SK-N-SH (cell line): ENCODE results near the gene KIAA0232. TPM values are rescaled to one million over a fixed set of nuclear protein-coding genes. Genes with fewer than 3 reads are reported as not detected.

Source experiments
- CTCF ChIA-PET: fragments of 300-600, 350-600 bp; formaldehyde crosslinking; extraction: SDS; loops from one replicate; lab custom pipeline; 2021; lab: Yijun Ruan, JAX
- POLR2A ChIA-PET: fragments of 350-600 bp; sonication (Branson Sonifier 250); formaldehyde crosslinking; extraction: SDS; loops from one replicate; lab custom pipeline; 2020; ENCODE audit warnings: antibody characterized with exemption, inconsistent platforms; lab: Yijun Ruan, JAX
- DNase-seq: peaks from one replicate; pipeline ENCODE4 v3.0.0; 2012
- H2AFZ ChIP-seq: fragments of 200-600 bp; sonication (generic); 2 replicates; pipeline ENCODE4 v1.8.1; 2016; ENCODE audit warnings: antibody characterized with exemption, mild to moderate bottlenecking, low read depth
- H3F3A ChIP-seq: fragments of 200-600 bp; sonication (generic); replicated peaks from 2 replicates; pipeline ENCODE3; 2016; ENCODE audit warnings: antibody characterized with exemption, mild to moderate bottlenecking; ENCODE audit not compliant: insufficient read depth
- H3K27ac ChIP-seq, 2 experiments: fragments of 200-500 bp in 1 of 2; fragments of 200-600 bp in 1 of 2; sonication (Bioruptor generic) in 1 of 2; sonication (generic), shearing (Covaris generic) in 1 of 2; 2 replicates each; pipeline versions ENCODE4 v1.5.1 to v1.6.1; 2014 to 2016; ENCODE audit warnings: low read depth in 2 of 2, inconsistent platforms in 1 of 2, low read length in 1 of 2, mild to moderate bottlenecking in 1 of 2, mixed read lengths in 1 of 2
- H3K27me3 ChIP-seq: fragments of 200-600 bp; sonication (generic), shearing (Covaris generic); 2 replicates; pipeline ENCODE4 v1.6.1; 2016; ENCODE audit warnings: mixed run types; ENCODE audit not compliant: insufficient read depth
- H3K36me3 ChIP-seq, 2 experiments: fragments of 200-500 bp in 1 of 2; fragments of 200-600 bp in 1 of 2; sonication (Bioruptor generic) in 1 of 2; sonication (generic) in 1 of 2; replicated peaks in 1 of 2; 2 replicates each; pipeline versions ENCODE3 to v1.5.1; 2014 to 2016; ENCODE audit warnings: low read length in 1 of 2, mild to moderate bottlenecking in 1 of 2; ENCODE audit not compliant: insufficient read depth in 2 of 2, control insufficient read depth in 1 of 2
- H3K4me1 ChIP-seq, 2 experiments: fragments of 200-500 bp in 1 of 2; fragments of 200-600 bp in 1 of 2; sonication (Bioruptor generic) in 1 of 2; sonication (generic), shearing (Covaris generic) in 1 of 2; 2 replicates each; pipeline versions ENCODE4 v1.5.1 to v1.6.1; 2014 to 2016; ENCODE audit warnings: low read depth in 1 of 2, low read length in 1 of 2, mixed run types in 1 of 2; ENCODE audit not compliant: insufficient read depth in 2 of 2, control insufficient read depth in 1 of 2
- H3K4me2 ChIP-seq: fragments of 200-600 bp; sonication (generic), shearing (Covaris generic); 2 replicates; pipeline ENCODE4 v1.6.1; 2017; ENCODE audit warnings: mixed run types
- H3K4me3 ChIP-seq, 2 experiments: fragments of 200-500 bp in 1 of 2; fragments of 200-600 bp in 1 of 2; sonication (Bioruptor generic) in 1 of 2; sonication (generic), shearing (Covaris generic) in 1 of 2; 2 replicates each; pipeline versions ENCODE4 v1.5.1 to v1.8.1; 2014 to 2016; ENCODE audit warnings: low read depth in 2 of 2, inconsistent platforms in 1 of 2, low read length in 1 of 2, mild to moderate bottlenecking in 1 of 2, mixed read lengths in 1 of 2, moderate library complexity in 1 of 2
- H3K79me2 ChIP-seq: fragments of 200-600 bp; sonication (generic); 2 replicates; pipeline ENCODE4 v1.8.1; 2017; ENCODE audit warnings: mild to moderate bottlenecking; ENCODE audit not compliant: insufficient read depth
- H3K9ac ChIP-seq: fragments of 200-600 bp; sonication (generic); 2 replicates; pipeline ENCODE4 v1.6.1; 2017; ENCODE audit warnings: mixed run types
- H3K9me2 ChIP-seq: fragments of 200-600 bp; sonication (generic); 2 replicates; pipeline ENCODE4 v1.6.1; 2017; ENCODE audit warnings: mixed run types
- H3K9me3 ChIP-seq: fragments of 200-600 bp; sonication (generic); 2 replicates; pipeline ENCODE4 v1.6.1; 2017; ENCODE audit warnings: mixed run types, mild to moderate bottlenecking, moderate library complexity
- H4K20me1 ChIP-seq: fragments of 200-600 bp; sonication (generic); 2 replicates; pipeline ENCODE4 v1.6.1; 2017; ENCODE audit warnings: mild to moderate bottlenecking, mixed run types; ENCODE audit not compliant: insufficient read depth
- FOSL2 ChIP-seq: IDR thresholded peaks from 2 replicates; pipeline ENCODE4 v1.4.0; 2012; ENCODE audit warnings: low read depth, mild to moderate bottlenecking, moderate library complexity, borderline replicate concordance
- FOXM1 ChIP-seq: IDR thresholded peaks from 2 replicates; pipeline ENCODE4 v1.4.0; 2012; ENCODE audit warnings: low read depth, mild to moderate bottlenecking
- GATA2 ChIP-seq: sonication (generic); formaldehyde crosslinking; IDR thresholded peaks from 2 replicates; pipeline ENCODE4 v1.5.0; 2020; ENCODE audit warnings: mild to moderate bottlenecking, missing genetic modification reagents
- JUND ChIP-seq: IDR thresholded peaks from 2 replicates; pipeline ENCODE4 v1.4.0; 2012
- MAX ChIP-seq: IDR thresholded peaks from 2 replicates; pipeline ENCODE4 v1.4.0; 2012; ENCODE audit warnings: low read depth
- MEF2A ChIP-seq: IDR thresholded peaks from 2 replicates; pipeline ENCODE4 v1.4.0; 2012; ENCODE audit warnings: low read depth, borderline replicate concordance
- MXI1 ChIP-seq: IDR thresholded peaks from 2 replicates; pipeline ENCODE4 v1.6.1; 2012; ENCODE audit warnings: mild to moderate bottlenecking, low read depth, low read length, improper control_type of control experiment
- RAD21 ChIP-seq: IDR thresholded peaks from 2 replicates; pipeline ENCODE4 v1.6.1; 2012; ENCODE audit warnings: mild to moderate bottlenecking, low read length
- RXRA ChIP-seq: IDR thresholded peaks from 2 replicates; pipeline ENCODE4 v1.4.0; 2012; ENCODE audit warnings: low read depth, mild to moderate bottlenecking, borderline replicate concordance
- SIN3A ChIP-seq: IDR thresholded peaks from 2 replicates; pipeline ENCODE4 v1.6.1; 2012; ENCODE audit warnings: low read depth, mild to moderate bottlenecking, low read length, moderate library complexity, borderline replicate concordance
- TCF12 ChIP-seq: IDR thresholded peaks from 2 replicates; pipeline ENCODE4 v1.4.0; 2012
- TEAD4 ChIP-seq: IDR thresholded peaks from 2 replicates; pipeline ENCODE4 v1.4.0; 2012; ENCODE audit warnings: mild to moderate bottlenecking, borderline replicate concordance; ENCODE audit not compliant: insufficient read depth
- WGBS: methylation state at CpG from one replicate; pipeline ENCODE4 v1.1.6; 2017; ENCODE audit warnings: low lambda C conversion rate; 5-methylcytosine and 5-hydroxymethylcytosine counted together
- polyA plus RNA-seq, 3 experiments: library from polyadenylated mRNA; depleted of rRNA; stranded (reverse); fragments of >200 nt; gene quantifications; 2 replicates each; pipeline ENCODE4 v1.2.3, GENCODE V29; 2012
- TF ChIP-seq, protein P1 (sequence below): fragments of 200-600 bp; sonication (generic); IDR thresholded peaks from 2 replicates; pipeline ENCODE4 v1.6.1; 2017; ENCODE audit warnings: antibody characterized with exemption, mild to moderate bottlenecking, moderate library complexity
- TF ChIP-seq, protein P2 (sequence below): IDR thresholded peaks from 2 replicates; pipeline ENCODE4 v1.4.0; 2012; ENCODE audit warnings: low read depth, borderline replicate concordance
- TF ChIP-seq, protein P3 (sequence below): fragments of 150-350 bp; IDR thresholded peaks from 2 replicates; pipeline ENCODE4 v1.6.1; 2017; ENCODE audit warnings: antibody characterized with exemption, low read length, low read depth, borderline replicate concordance

The KIAA0232 gene
- polyA plus RNA-seq, 1 of the 3 experiments (the other 2 are of a cell fraction), result 5.7 TPM

GRCh38 chr4:6918338-6918737 is 135.8 kb downstream of the KIAA0232 start:
- no peaks in the 10 kb centered on the region for H3K27me3 ChIP-seq
- no peak overlapping the region for H3K27ac ChIP-seq
- DNase-seq, result no peak
- H3K36me3 ChIP-seq, result peaks cover 0 to 1% of the 10 kb centered on the region in 2 experiments
- H3K4me2 ChIP-seq, result no peak overlapping the region
- no peaks in the 10 kb centered on the region for H3K9me2 ChIP-seq
- H3F3A ChIP-seq, result no peaks in the 10 kb centered on the region
- peaks cover 12 to 26% of the 10 kb centered on the region in 2 experiments; a peak in 2 of 4 replicates for H3K4me1 ChIP-seq
- H3K4me3 ChIP-seq, result no peak overlapping the region
- POLR2A ChIA-PET, result interaction anchor here (0.6 kb wide), 1 partner anchor 112 kb away, joined by 3 read pairs; no protein-coding TSS in a partner anchor
- no peak overlapping the region for H2AFZ ChIP-seq
- 93% methylated on average over 7 of the region's 7 CpGs for WGBS
- H3K9ac ChIP-seq, result no peak overlapping the region
- peaks cover 7% of the 10 kb centered on the region; the same call in 1 of the 2 replicates for H4K20me1 ChIP-seq
- CTCF ChIA-PET, result interaction anchor here (1.1 kb wide), 1 partner anchor 56 kb away, joined by 3 read pairs; no protein-coding TSS in a partner anchor
- 0 out of 2 replicates have a peak, but pooled peaks cover 12% of the 10 kb centered on the region for H3K79me2 ChIP-seq
- TF ChIP-seq JUND (no peak), MEF2A (no peak), RAD21 (no peak), FOXM1 (no peak), MAX (no peak), RXRA (no peak), FOSL2 (no peak), TCF12 (no peak), GATA2 (CRISPR knock-in tag) (no peak), SIN3A (no peak), TEAD4 (no peak), MXI1 (no peak)
- TF ChIP-seq, protein P1, sequence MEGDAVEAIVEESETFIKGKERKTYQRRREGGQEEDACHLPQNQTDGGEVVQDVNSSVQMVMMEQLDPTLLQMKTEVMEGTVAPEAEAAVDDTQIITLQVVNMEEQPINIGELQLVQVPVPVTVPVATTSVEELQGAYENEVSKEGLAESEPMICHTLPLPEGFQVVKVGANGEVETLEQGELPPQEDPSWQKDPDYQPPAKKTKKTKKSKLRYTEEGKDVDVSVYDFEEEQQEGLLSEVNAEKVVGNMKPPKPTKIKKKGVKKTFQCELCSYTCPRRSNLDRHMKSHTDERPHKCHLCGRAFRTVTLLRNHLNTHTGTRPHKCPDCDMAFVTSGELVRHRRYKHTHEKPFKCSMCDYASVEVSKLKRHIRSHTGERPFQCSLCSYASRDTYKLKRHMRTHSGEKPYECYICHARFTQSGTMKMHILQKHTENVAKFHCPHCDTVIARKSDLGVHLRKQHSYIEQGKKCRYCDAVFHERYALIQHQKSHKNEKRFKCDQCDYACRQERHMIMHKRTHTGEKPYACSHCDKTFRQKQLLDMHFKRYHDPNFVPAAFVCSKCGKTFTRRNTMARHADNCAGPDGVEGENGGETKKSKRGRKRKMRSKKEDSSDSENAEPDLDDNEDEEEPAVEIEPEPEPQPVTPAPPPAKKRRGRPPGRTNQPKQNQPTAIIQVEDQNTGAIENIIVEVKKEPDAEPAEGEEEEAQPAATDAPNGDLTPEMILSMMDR, result no peak
- TF ChIP-seq, protein P2, sequence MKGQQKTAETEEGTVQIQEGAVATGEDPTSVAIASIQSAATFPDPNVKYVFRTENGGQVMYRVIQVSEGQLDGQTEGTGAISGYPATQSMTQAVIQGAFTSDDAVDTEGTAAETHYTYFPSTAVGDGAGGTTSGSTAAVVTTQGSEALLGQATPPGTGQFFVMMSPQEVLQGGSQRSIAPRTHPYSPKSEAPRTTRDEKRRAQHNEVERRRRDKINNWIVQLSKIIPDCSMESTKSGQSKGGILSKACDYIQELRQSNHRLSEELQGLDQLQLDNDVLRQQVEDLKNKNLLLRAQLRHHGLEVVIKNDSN, result no peak
- TF ChIP-seq, protein P3, sequence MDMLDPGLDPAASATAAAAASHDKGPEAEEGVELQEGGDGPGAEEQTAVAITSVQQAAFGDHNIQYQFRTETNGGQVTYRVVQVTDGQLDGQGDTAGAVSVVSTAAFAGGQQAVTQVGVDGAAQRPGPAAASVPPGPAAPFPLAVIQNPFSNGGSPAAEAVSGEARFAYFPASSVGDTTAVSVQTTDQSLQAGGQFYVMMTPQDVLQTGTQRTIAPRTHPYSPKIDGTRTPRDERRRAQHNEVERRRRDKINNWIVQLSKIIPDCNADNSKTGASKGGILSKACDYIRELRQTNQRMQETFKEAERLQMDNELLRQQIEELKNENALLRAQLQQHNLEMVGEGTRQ, result no peak
- no peaks in the 10 kb centered on the region for H3K9me3 ChIP-seq
